B cell (primary cell): ENCODE data around the gene TRIM54. TPM values are rescaled to one million over a fixed set of nuclear protein-coding genes. Genes with fewer than 3 reads are reported as not detected.
A peak's percentile ranks its signal among the peaks of the same experiment; 100 is the strongest.

Experiments used
- ATAC-seq: fragments of 200-7000 bp; cut with Tn5 transposase; one replicate; pipeline ENCODE4 v1.10.0; 2021; ENCODE audit warnings: low read depth, mild to moderate bottlenecking, moderate number of reproducible peaks, moderate library complexity
- CTCF ChIA-PET: fragments of 350-600 bp; sonication (Branson Sonifier 250); formaldehyde crosslinking; loops from one replicate; lab custom pipeline; 2021; ENCODE audit warnings: antibody characterized with exemption, inconsistent platforms; lab: Charles Lee
- POLR2A ChIA-PET: fragments of 350-600 bp; sonication (Branson Sonifier 250); formaldehyde crosslinking; loops from one replicate; lab custom pipeline; 2021; ENCODE audit warnings: antibody characterized with exemption; lab: Charles Lee
- DNase-seq: peaks from one replicate; pipeline ENCODE4 v3.0.0; 2013
- H2AFZ ChIP-seq: 2 replicates; pipeline ENCODE4 v1.6.1; 2012; ENCODE audit warnings: mild to moderate bottlenecking, low read depth, low read length; ENCODE audit not compliant: insufficient read depth, poor library complexity, severe bottlenecking
- H3K27ac ChIP-seq, 2 donors: 1 replicate in 1 of 2; 2 replicates in 1 of 2; pipeline ENCODE4 v1.5.1; 2012 to 2013; ENCODE audit warnings: low read length in 2 of 2, mild to moderate bottlenecking in 2 of 2, moderate library complexity in 1 of 2
- H3K27me3 ChIP-seq, 4 experiments: fragments of 200-600 bp in 1 of 4; sonication (generic) in 1 of 4; replicated peaks in 1 of 4; 1 replicate in 2 of 4; 2 replicates in 2 of 4; pipeline versions ENCODE4 v1.6.1 to v1.7.0; 2013 to 2016; ENCODE audit warnings: low read length in 3 of 4, mild to moderate bottlenecking in 2 of 4, mixed read lengths in 1 of 4, moderate library complexity in 1 of 4; ENCODE audit not compliant: insufficient read depth in 4 of 4, control insufficient read depth in 3 of 4; ENCODE audit errors: control extremely low read depth in 1 of 4
- H3K36me3 ChIP-seq, 2 experiments: replicated peaks in 1 of 2; 1 replicate in 1 of 2; 2 replicates in 1 of 2; pipeline versions ENCODE4 v1.6.1 to v1.7.1; 2013; ENCODE audit warnings: low read length in 1 of 2; ENCODE audit not compliant: insufficient read depth in 2 of 2, control insufficient read depth in 1 of 2; ENCODE audit errors: control extremely low read depth in 1 of 2, extremely low read depth in 1 of 2
- H3K4me1 ChIP-seq, 2 donors: fragments of 200-600 bp in 1 of 2; sonication (generic) in 1 of 2; 1 replicate in 1 of 2; 2 replicates in 1 of 2; pipeline versions ENCODE4 v1.5.1 to v1.6.1; 2013 to 2017; ENCODE audit warnings: low read length in 2 of 2; ENCODE audit not compliant: control insufficient read depth in 2 of 2, insufficient read depth in 2 of 2
- H3K4me2 ChIP-seq: replicated peaks from 2 replicates; pipeline ENCODE3; 2012; ENCODE audit warnings: mild to moderate bottlenecking, low read depth, low read length; ENCODE audit not compliant: poor library complexity, severe bottlenecking
- H3K4me3 ChIP-seq, 5 experiments: fragments of 200-600 bp in 1 of 5; sonication (generic) in 1 of 5; 1 replicate in 3 of 5; 2 replicates in 2 of 5; pipeline versions ENCODE4 v1.5.1 to v1.7.0; 2011 to 2016; ENCODE audit warnings: low read length in 4 of 5, mild to moderate bottlenecking in 4 of 5, low read depth in 2 of 5, control low read depth in 1 of 5, moderate library complexity in 1 of 5; ENCODE audit not compliant: insufficient read depth in 1 of 5; ENCODE audit errors: control extremely low read depth in 1 of 5, extremely low read depth in 1 of 5
- H3K79me2 ChIP-seq: fragments of 200-600 bp; sonication (generic); one replicate; pipeline ENCODE4 v1.6.0; 2016; ENCODE audit warnings: low read length; ENCODE audit not compliant: control insufficient read depth, insufficient read depth
- H3K9ac ChIP-seq: fragments of 200-600 bp; sonication (generic); 2 replicates; pipeline ENCODE4 v1.6.1; 2017; ENCODE audit warnings: mild to moderate bottlenecking, low read length, moderate library complexity
- H3K9me3 ChIP-seq, 3 donors: one replicate each; pipeline versions ENCODE4 v1.6.1 to v1.7.1; 2013; ENCODE audit warnings: low read length in 2 of 3; ENCODE audit not compliant: control insufficient read depth in 2 of 3, insufficient read depth in 1 of 3; ENCODE audit errors: control extremely low read depth in 1 of 3
- H4K20me1 ChIP-seq: 2 replicates; pipeline ENCODE4 v1.6.0; 2012; ENCODE audit warnings: mild to moderate bottlenecking, low read length; ENCODE audit not compliant: insufficient read depth, control insufficient read depth, poor library complexity, severe bottlenecking
- H3K27ac Mint-ChIP-seq: one replicate; pipeline ENCODE4 v1.8.0; 2021; ENCODE audit warnings: mixed read lengths
- H3K27me3 Mint-ChIP-seq: one replicate; pipeline ENCODE4 v1.8.0; 2021; ENCODE audit warnings: mixed read lengths
- H3K4me1 Mint-ChIP-seq: one replicate; pipeline ENCODE4 v1.8.0; 2021; ENCODE audit warnings: mixed read lengths
- H3K4me3 Mint-ChIP-seq: one replicate; pipeline ENCODE4 v1.8.0; 2021; ENCODE audit warnings: mixed read lengths
- H3K9me3 Mint-ChIP-seq: one replicate; pipeline ENCODE4 v1.8.0; 2022; ENCODE audit warnings: mixed read lengths; ENCODE audit not compliant: insufficient read depth
- CTCF ChIP-seq: fragments of 200-600 bp; IDR thresholded peaks from one replicate; pipeline ENCODE4 v1.8.0; 2022; ENCODE audit warnings: antibody characterized with exemption, mild to moderate bottlenecking
- EZH2 ChIP-seq: IDR thresholded peaks from 2 replicates; pipeline ENCODE4 v1.6.1; 2012; ENCODE audit warnings: borderline replicate concordance, low read depth, mild to moderate bottlenecking, moderate library complexity, low read length; ENCODE audit not compliant: insufficient read depth, poor library complexity, severe bottlenecking
- WGBS: methylation state at CpG from one replicate; pipeline ENCODE4 v1.1.5; 2013; ENCODE audit warnings: missing lambda C conversion rate; ENCODE audit not compliant: insufficient coverage; 5-methylcytosine and 5-hydroxymethylcytosine counted together
- intact Hi-C: fragments of 100-400 bp; cut with micrococcal nuclease; formaldehyde crosslinking; loops from one replicate; pipeline ENCODE4 v1.10.0; 2022
- polyA plus RNA-seq: library from polyadenylated mRNA; depleted of rRNA; stranded (reverse); fragments of >200 nt; gene quantifications from 2 replicates; pipeline ENCODE4 v1.2.3, GENCODE V29; 2012
- total RNA-seq, 2 donors: library from RNA; stranded (reverse); fragments of 120-200 nt in 1 of 2; gene quantifications; 1 replicate in 1 of 2; 2 replicates in 1 of 2; pipeline versions ENCODE4 v1.2.3 to v1.2.4, GENCODE V29; 2013 to 2022

TRIM54 gene
- total and polyA plus RNA-seq, 2 donors (not counting 1 experiment from before 2014, with no cell fraction given) = not detected

DNA sequence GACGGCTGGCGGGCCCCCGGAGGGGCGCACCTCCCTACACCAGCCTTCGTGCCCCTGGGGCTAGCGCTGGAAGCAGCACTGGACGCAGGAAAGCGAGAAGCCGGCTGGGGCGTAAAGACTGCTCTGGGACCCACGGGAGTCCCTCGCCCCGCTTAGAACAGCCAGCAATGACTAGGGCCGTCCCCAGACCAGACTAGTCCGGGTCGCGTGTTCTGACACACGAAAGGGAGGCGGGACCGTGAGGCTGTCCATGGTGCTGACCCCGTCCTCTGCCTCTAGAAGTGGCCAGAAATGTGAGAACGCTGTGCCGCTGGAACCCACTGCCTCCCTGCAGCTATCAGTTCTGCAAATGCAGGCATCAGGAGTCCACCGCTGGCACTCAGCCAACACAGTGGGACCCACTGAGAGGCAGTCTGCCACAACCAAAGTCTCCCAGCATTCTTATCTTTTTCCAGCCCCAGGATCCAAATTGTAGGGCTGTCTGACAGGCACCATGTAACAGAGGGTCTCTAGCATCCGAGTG lies 26.2 kb downstream of the TRIM54 start, which contains the start of gene UCN:
Gene UCN (minus strand): TSS at position 87 of the 523 bp plus-strand sequence. CDS start 550 bp downstream, outside the sequence.
- Mint-ChIP-seq H3K27me3 (peaks cover 21% of the 10 kb centered on the region), H3K4me1 (peaks cover 7% of the 10 kb centered on the region), H3K27ac (no peak within 1 kb of the TSS), H3K9me3 (no peaks in the 10 kb centered on the region), H3K4me3 (no peak within 1 kb of the TSS)
- Histone ChIP-seq H3K27ac (no peak within 1 kb of the TSS), H3K9me3 (peaks cover 0 to 7% (median 0%) of the 10 kb centered on the region in 3 donors), H3K4me3 (no peak within 1 kb of the TSS), H3K4me1 (peaks cover 14% of the 10 kb centered on the region in 2 donors), H3K27me3 (peaks cover 0 to 29% (median 9%) of the 10 kb centered on the region in 4 experiments), H3K79me2 (no peaks in the 10 kb centered on the region), H3K4me2 (peak within 1 kb of the TSS; percentile 71), H2AFZ (no peak within 1 kb of the TSS), H4K20me1 (no peaks in the 10 kb centered on the region), H3K36me3 (peaks cover 4 to 9% of the 10 kb centered on the region in 2 experiments), H3K9ac (no peak within 1 kb of the TSS)
- WGBS = 94% methylated on average over 25 of the region's 25 CpGs
- POLR2A ChIA-PET = no interaction called here
- TF ChIP-seq EZH2 (no peak), CTCF (no peak)
- DNase-seq (no peak), ATAC-seq (no peak)
- CTCF ChIA-PET = no interaction called here
- intact Hi-C loops = no loop called here

DNA sequence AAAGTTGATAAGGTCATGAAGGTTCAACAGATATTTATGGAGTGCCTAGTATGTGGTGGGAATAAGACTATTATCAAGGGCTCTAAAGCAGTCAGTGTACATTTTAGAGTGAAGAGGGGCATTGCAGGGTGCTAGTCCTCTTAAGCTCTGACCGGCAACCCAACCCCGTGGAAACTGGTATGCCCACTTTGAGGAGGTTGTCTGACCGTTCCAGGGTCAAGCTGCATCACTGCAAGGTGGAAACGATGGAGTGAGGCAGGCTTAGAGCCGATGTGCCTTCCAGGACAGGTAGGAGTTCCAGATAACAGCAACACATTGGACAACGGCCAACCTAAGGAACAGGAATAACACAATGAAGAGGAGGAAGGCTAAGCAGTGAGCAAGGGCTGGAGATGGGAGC lies 27.4 kb downstream of the TRIM54 start:
- POLR2A ChIA-PET = no interaction called here
- H3K4me1 ChIP-seq = peaks cover 14% of the 10 kb centered on the region in 2 donors
- H3K4me1 Mint-ChIP-seq = peaks cover 7% of the 10 kb centered on the region
- WGBS = 98% methylated on average over 6 of the region's 6 CpGs
- H2AFZ ChIP-seq = no peak overlapping the region
- H3K9me3 Mint-ChIP-seq = no peaks in the 10 kb centered on the region
- intact Hi-C loops = no loop called here
- peaks cover 2% of the 10 kb centered on the region for H3K79me2 ChIP-seq
- peaks cover 4 to 9% of the 10 kb centered on the region in 2 experiments for H3K36me3 ChIP-seq
- peaks cover 0 to 7% (median 0%) of the 10 kb centered on the region in 3 donors for H3K9me3 ChIP-seq
- CTCF ChIA-PET = interaction anchor here (0.8 kb wide), 1 partner anchor 348 kb away, joined by 3 read pairs; no protein-coding TSS in a partner anchor
- peaks cover 17% of the 10 kb centered on the region for H3K27me3 Mint-ChIP-seq
- no peak overlapping the region for H3K9ac ChIP-seq
- ATAC-seq = no peak
- no peak for TF ChIP-seq CTCF
- H3K4me3 ChIP-seq = no peak overlapping the region
- no peak overlapping the region for H3K27ac Mint-ChIP-seq
- no peak overlapping the region for H3K4me3 Mint-ChIP-seq
- DNase-seq = no peak
- H3K27ac ChIP-seq = no peak overlapping the region
- H4K20me1 ChIP-seq = peaks cover 5% of the 10 kb centered on the region
- no peak overlapping the region for H3K4me2 ChIP-seq
- H3K27me3 ChIP-seq = peaks cover 0 to 26% (median 9%) of the 10 kb centered on the region in 4 experiments
